ENCODE results near the gene SULT2A1.

SULT2A1 gene

GRCh38 chr19:47826800-47827199 lies 59.3 kb downstream of the SULT2A1 start:
- TF ChIP-seq CTCF (IDR thresholded peaks at IDR 0.05) = no peak

- no peak for TF ChIP-seq CTCF (IDR thresholded peaks at IDR 0.05)
Observed at GRCh38 chr19:47824396-47824795, 61.7 kb downstream of the SULT2A1 start.

GRCh38 chr19:47821460-47822020 lies 64.6 kb downstream of the SULT2A1 start, which contains the start of gene CRX:
Gene CRX (plus strand): TSS chr19:47821937. CDS start chr19:47834444, 12,507 bp downstream.
- TF ChIP-seq CTCF (IDR thresholded peaks at IDR 0.05) = no peak
